CD14-positive monocyte (primary cell): Measurements from ENCODE around the gene DOCK1. TPM values are rescaled to one million over a fixed set of nuclear protein-coding genes. Genes with fewer than 3 reads are reported as not detected.

Experiments
- DNase-seq, 3 donors: peaks; one replicate each; pipeline ENCODE4 v3.0.0-alpha.2; 2011 to 2022
- H2AFZ ChIP-seq: 2 replicates; pipeline ENCODE4 v1.6.0; 2012; ENCODE audit warnings: mild to moderate bottlenecking, low read depth, low read length, inconsistent platforms; ENCODE audit not compliant: insufficient read depth, poor library complexity, severe bottlenecking
- H3K27ac ChIP-seq, 2 donors: 1 replicate in 1 of 2; 2 replicates in 1 of 2; pipeline ENCODE4 v1.5.1; 2012 to 2013; ENCODE audit warnings: low read length in 2 of 2, control low read depth in 1 of 2, inconsistent platforms in 1 of 2, low read depth in 1 of 2, mild to moderate bottlenecking in 1 of 2
- H3K27me3 ChIP-seq, 2 donors: one replicate each; pipeline versions ENCODE4 v1.6.0 to v1.6.1; 2011 to 2013; ENCODE audit warnings: low read length in 2 of 2; ENCODE audit not compliant: control insufficient read depth in 2 of 2, insufficient read depth in 2 of 2
- H3K36me3 ChIP-seq, 2 donors: replicated peaks in 1 of 2; 1 replicate in 1 of 2; 2 replicates in 1 of 2; pipeline versions ENCODE4 v1.5.1 to v1.6.1; 2012 to 2013; ENCODE audit warnings: low read length in 2 of 2, control low read depth in 1 of 2, inconsistent platforms in 1 of 2, mild to moderate bottlenecking in 1 of 2; ENCODE audit not compliant: insufficient read depth in 2 of 2, control insufficient read depth in 1 of 2
- H3K4me1 ChIP-seq, 2 donors: 1 replicate in 1 of 2; 2 replicates in 1 of 2; pipeline versions ENCODE4 v1.5.1 to v1.6.1; 2012 to 2013; ENCODE audit warnings: low read length in 2 of 2, control low read depth in 1 of 2, inconsistent platforms in 1 of 2, mild to moderate bottlenecking in 1 of 2, moderate library complexity in 1 of 2; ENCODE audit not compliant: insufficient read depth in 2 of 2, control insufficient read depth in 1 of 2
- H3K4me2 ChIP-seq: replicated peaks from 2 replicates; pipeline ENCODE3; 2012; ENCODE audit warnings: low read length, moderate library complexity, mild to moderate bottlenecking; ENCODE audit not compliant: poor library complexity, severe bottlenecking; ENCODE audit errors: extremely low read depth
- H3K4me3 ChIP-seq, 3 experiments: fragments of 200-600 bp in 1 of 3; sonication (generic) in 1 of 3; replicated peaks in 1 of 3; 1 replicate in 2 of 3; 2 replicates in 1 of 3; pipeline ENCODE4 v1.5.1; 2011 to 2013; ENCODE audit warnings: low read length in 3 of 3, mild to moderate bottlenecking in 3 of 3, control low read depth in 2 of 3, low read depth in 2 of 3, inconsistent platforms in 1 of 3, moderate library complexity in 1 of 3
- H3K79me2 ChIP-seq: 2 replicates; pipeline ENCODE4 v1.6.0; 2012; ENCODE audit warnings: mild to moderate bottlenecking, control low read depth, inconsistent platforms, low read length, moderate library complexity; ENCODE audit not compliant: insufficient read depth
- H3K9ac ChIP-seq: 2 replicates; pipeline ENCODE4 v1.6.0; 2017; ENCODE audit warnings: low read length, mild to moderate bottlenecking; ENCODE audit not compliant: insufficient read depth, poor library complexity, severe bottlenecking
- H3K9me3 ChIP-seq, 2 donors: replicated peaks in 1 of 2; 1 replicate in 1 of 2; 2 replicates in 1 of 2; pipeline versions ENCODE4 v1.5.1 to v1.6.1; 2012 to 2013; ENCODE audit warnings: low read length in 2 of 2, control low read depth in 1 of 2; ENCODE audit not compliant: control insufficient read depth in 1 of 2, insufficient read depth in 1 of 2
- H4K20me1 ChIP-seq: 2 replicates; pipeline ENCODE4 v1.6.0; 2012; ENCODE audit warnings: mild to moderate bottlenecking, low read length, control low read depth, moderate library complexity; ENCODE audit not compliant: insufficient read depth
- H3K27ac Mint-ChIP-seq, 7 donors: one replicate each; pipeline ENCODE4 v1.8.0; 2020; ENCODE audit warnings: mild to moderate bottlenecking in 7 of 7, mixed read lengths in 7 of 7, moderate library complexity in 6 of 7, inconsistent platforms in 2 of 7
- H3K27me3 Mint-ChIP-seq, 3 donors: one replicate each; pipeline ENCODE4 v1.8.0; 2021 to 2022; ENCODE audit warnings: low read depth in 3 of 3, mild to moderate bottlenecking in 3 of 3, mixed read lengths in 3 of 3, moderate library complexity in 3 of 3, inconsistent platforms in 1 of 3
- H3K36me3 Mint-ChIP-seq, 2 donors: one replicate each; pipeline ENCODE4 v1.8.0; 2020; ENCODE audit warnings: mixed read lengths in 2 of 2, inconsistent platforms in 1 of 2, mild to moderate bottlenecking in 1 of 2
- H3K4me1 Mint-ChIP-seq: one replicate; pipeline ENCODE4 v1.8.0; 2020; ENCODE audit warnings: mild to moderate bottlenecking, mixed read lengths
- H3K4me3 Mint-ChIP-seq, 2 donors: one replicate each; pipeline ENCODE4 v1.8.0; 2020; ENCODE audit warnings: mild to moderate bottlenecking in 2 of 2, mixed read lengths in 2 of 2, moderate library complexity in 1 of 2
- H3K9me3 Mint-ChIP-seq, 7 donors: one replicate each; pipeline ENCODE4 v1.8.0; 2020 to 2022; ENCODE audit warnings: mixed read lengths in 7 of 7, mild to moderate bottlenecking in 6 of 7, moderate library complexity in 6 of 7, inconsistent platforms in 2 of 7
- CTCF ChIP-seq: fragments of 200-600 bp; IDR thresholded peaks from one replicate; pipeline ENCODE4 v1.8.0; 2022; ENCODE audit warnings: antibody characterized with exemption, mild to moderate bottlenecking
- WGBS: methylation state at CpG from one replicate; pipeline ENCODE4 v1.1.5; 2013; ENCODE audit warnings: missing lambda C conversion rate; ENCODE audit not compliant: insufficient coverage; 5-methylcytosine and 5-hydroxymethylcytosine counted together
- intact Hi-C, 2 donors: fragments of 100-400 bp; cut with micrococcal nuclease; formaldehyde crosslinking; loops; one replicate each; pipeline versions ENCODE4 v1.15.0 to v1.15.1; 2023
- polyA plus RNA-seq, 3 donors: library from polyadenylated mRNA; depleted of rRNA in 1 of 3; unstranded in 2 of 3; stranded (reverse) in 1 of 3; fragments of 300-500 nt in 2 of 3; fragments of >200 nt in 1 of 3; fragmentation: Illumina TruSeq in 2 of 3; gene quantifications; 1 replicate in 2 of 3; 2 replicates in 1 of 3; pipeline ENCODE4 v1.2.3, GENCODE V29; 2012 to 2021

DOCK1 gene
- polyA plus RNA-seq, 3 donors, result 0.31 to 0.35 TPM; not detected in 1

DNA sequence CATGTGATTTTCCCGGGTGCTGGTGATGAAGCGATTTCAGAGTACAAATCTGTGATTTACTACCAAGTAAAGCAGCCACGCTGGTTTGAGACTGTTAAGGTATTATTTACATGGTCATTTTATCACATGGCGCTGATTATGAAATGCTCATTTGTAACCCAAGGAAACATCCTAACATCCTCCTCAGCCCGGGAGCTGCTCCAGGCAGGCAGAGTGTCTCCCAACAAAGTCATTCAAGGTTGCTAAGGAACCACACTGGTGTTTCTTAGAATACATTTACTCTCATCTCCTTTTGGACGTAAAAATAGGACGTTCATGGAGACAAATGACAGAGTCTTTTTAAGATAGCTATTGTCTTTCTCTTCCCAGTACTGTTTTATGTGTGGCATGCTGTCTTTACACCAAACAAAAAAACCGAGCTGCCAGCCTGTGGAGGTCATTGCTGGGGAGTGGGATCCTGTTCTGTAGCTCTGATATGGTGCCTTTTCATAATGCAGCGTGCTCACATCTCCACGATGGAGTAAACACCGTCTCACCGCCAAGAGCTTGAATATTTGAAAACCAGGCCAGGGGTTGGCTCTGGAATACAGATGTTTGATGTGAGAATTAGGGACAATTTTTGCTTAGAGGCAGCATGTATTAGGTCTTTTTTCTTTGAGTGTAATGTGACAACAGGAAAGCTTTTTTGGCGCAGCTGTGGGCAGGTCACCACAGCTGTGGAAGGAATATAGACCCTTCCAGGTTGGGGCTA is 119.6 kb downstream of the DOCK1 start:
- no peaks in the 10 kb centered on the region for H4K20me1 ChIP-seq
- Mint-ChIP-seq H3K9me3 (no peaks in the 10 kb centered on the region), H3K27ac (no peak overlapping the region), H3K4me3 (no peak overlapping the region), H3K36me3 (no peaks in the 10 kb centered on the region), H3K4me1 (no peaks in the 10 kb centered on the region), H3K27me3 (peaks cover 0 to 2% (median 1%) of the 10 kb centered on the region in 3 donors)
- WGBS, result 85% methylated on average over 6 of the region's 13 CpGs
- no peak overlapping the region for H3K4me3 ChIP-seq
- H3K36me3 ChIP-seq, result no peaks in the 10 kb centered on the region
- H2AFZ ChIP-seq, result no peak overlapping the region
- H3K4me1 ChIP-seq, result no peaks in the 10 kb centered on the region
- no peak for TF ChIP-seq CTCF
- no peak overlapping the region for H3K27ac ChIP-seq
- H3K4me2 ChIP-seq, result no peak overlapping the region
- no peaks in the 10 kb centered on the region for H3K9me3 ChIP-seq
- no peaks in the 10 kb centered on the region for H3K27me3 ChIP-seq
- no peak for DNase-seq
- no peak overlapping the region for H3K9ac ChIP-seq
- intact Hi-C loops, result no loop called here
- H3K79me2 ChIP-seq, result no peaks in the 10 kb centered on the region

- H3K36me3 Mint-ChIP-seq, result no peaks in the 10 kb centered on the region
- H3K9ac ChIP-seq, result no peak overlapping the region
Observed at GRCh38 chr10:127027786-127028185, 122.6 kb downstream of the DOCK1 start.

More at GRCh38 chr10:127027786-127028185, 122.6 kb downstream of the DOCK1 start:
- H3K27ac ChIP-seq, result no peak overlapping the region
- no peaks in the 10 kb centered on the region for H3K79me2 ChIP-seq
- H2AFZ ChIP-seq, result no peak overlapping the region
- H3K27me3 Mint-ChIP-seq, result no peaks in the 10 kb centered on the region
- TF ChIP-seq CTCF, result no peak
- no peak for DNase-seq
- H3K27me3 ChIP-seq, result no peaks in the 10 kb centered on the region
- H3K4me3 ChIP-seq, result no peak overlapping the region
- H3K27ac Mint-ChIP-seq, result no peak overlapping the region
- H4K20me1 ChIP-seq, result no peaks in the 10 kb centered on the region
- no peak overlapping the region for H3K4me3 Mint-ChIP-seq
- no peaks in the 10 kb centered on the region for H3K36me3 ChIP-seq
- intact Hi-C loops, result no loop called here
- no peaks in the 10 kb centered on the region for H3K4me1 ChIP-seq
- no peaks in the 10 kb centered on the region for H3K4me1 Mint-ChIP-seq
- no peaks in the 10 kb centered on the region for H3K9me3 Mint-ChIP-seq
- no peak overlapping the region for H3K4me2 ChIP-seq
- H3K9me3 ChIP-seq, result no peaks in the 10 kb centered on the region
- WGBS, result 94% methylated on average over 7 of the region's 9 CpGs
